HG03354 (cell line): ENCODE measurements around the gene ATXN10.
"Not testable (repeated sequence)": the region's sequence is repeated elsewhere in the genome, so short reads cannot be mapped to it uniquely, and the experiment has no call there.

Source experiments
- ATAC-seq: cut with Tn5 transposase; IDR thresholded peaks from one replicate; pipeline ENCODE4 v1.9.1; 2021; ENCODE audit warnings: mild to moderate bottlenecking; ENCODE audit not compliant: unreplicated experiment, poor library complexity, severe bottlenecking

ATXN10 gene

GRCh38 chr22:45673482-45674175, 2.0 kb downstream of the ATXN10 start:
- ATAC-seq = no peak

- no peak for ATAC-seq
These were observed 4.4 kb downstream of the ATXN10 start for GRCh38 chr22:45676024-45676423.

GRCh38 chr22:45677063-45677462, 5.4 kb downstream of the ATXN10 start:
- no peak for ATAC-seq

- ATAC-seq = peak; percentile 46
These were observed 7.6 kb downstream of the ATXN10 start for GRCh38 chr22:45678961-45679912.

GRCh38 chr22:45680932-45681700, 9.5 kb downstream of the ATXN10 start:
- ATAC-seq = no peak

- ATAC-seq = no peak
These were observed 10.4 kb downstream of the ATXN10 start for GRCh38 chr22:45682064-45682463.

GRCh38 chr22:45682773-45683172, 11.1 kb downstream of the ATXN10 start:
- not testable (repeated sequence) for ATAC-seq

- no peak for ATAC-seq
These were observed 11.6 kb downstream of the ATXN10 start for GRCh38 chr22:45683248-45683647.

- ATAC-seq = no peak
These were observed 12.0 kb downstream of the ATXN10 start for GRCh38 chr22:45683680-45684079.

GRCh38 chr22:45684169-45684568, 12.5 kb downstream of the ATXN10 start:
- ATAC-seq = no peak

- ATAC-seq = no peak
These were observed 13.3 kb downstream of the ATXN10 start for GRCh38 chr22:45684752-45685574.

GRCh38 chr22:45686004-45686403, 14.4 kb downstream of the ATXN10 start:
- no peak for ATAC-seq

- ATAC-seq = no peak
These were observed 15.2 kb downstream of the ATXN10 start for GRCh38 chr22:45686836-45687235.

- no peak for ATAC-seq
These were observed 17.0 kb downstream of the ATXN10 start for GRCh38 chr22:45688600-45689080.

GRCh38 chr22:45689211-45689610, 17.6 kb downstream of the ATXN10 start:
- no peak for ATAC-seq

GRCh38 chr22:45690008-45690407, 18.4 kb downstream of the ATXN10 start:
- no peak for ATAC-seq

- no peak for ATAC-seq
These were observed 20.9 kb downstream of the ATXN10 start for GRCh38 chr22:45692549-45692948.

- no peak for ATAC-seq
These were observed 22.2 kb downstream of the ATXN10 start for GRCh38 chr22:45693835-45694234.

GRCh38 chr22:45696227-45696626, 24.6 kb downstream of the ATXN10 start:
- no peak for ATAC-seq
